ENCODE data around the gene EXOC6.

Gene EXOC6, protein sequence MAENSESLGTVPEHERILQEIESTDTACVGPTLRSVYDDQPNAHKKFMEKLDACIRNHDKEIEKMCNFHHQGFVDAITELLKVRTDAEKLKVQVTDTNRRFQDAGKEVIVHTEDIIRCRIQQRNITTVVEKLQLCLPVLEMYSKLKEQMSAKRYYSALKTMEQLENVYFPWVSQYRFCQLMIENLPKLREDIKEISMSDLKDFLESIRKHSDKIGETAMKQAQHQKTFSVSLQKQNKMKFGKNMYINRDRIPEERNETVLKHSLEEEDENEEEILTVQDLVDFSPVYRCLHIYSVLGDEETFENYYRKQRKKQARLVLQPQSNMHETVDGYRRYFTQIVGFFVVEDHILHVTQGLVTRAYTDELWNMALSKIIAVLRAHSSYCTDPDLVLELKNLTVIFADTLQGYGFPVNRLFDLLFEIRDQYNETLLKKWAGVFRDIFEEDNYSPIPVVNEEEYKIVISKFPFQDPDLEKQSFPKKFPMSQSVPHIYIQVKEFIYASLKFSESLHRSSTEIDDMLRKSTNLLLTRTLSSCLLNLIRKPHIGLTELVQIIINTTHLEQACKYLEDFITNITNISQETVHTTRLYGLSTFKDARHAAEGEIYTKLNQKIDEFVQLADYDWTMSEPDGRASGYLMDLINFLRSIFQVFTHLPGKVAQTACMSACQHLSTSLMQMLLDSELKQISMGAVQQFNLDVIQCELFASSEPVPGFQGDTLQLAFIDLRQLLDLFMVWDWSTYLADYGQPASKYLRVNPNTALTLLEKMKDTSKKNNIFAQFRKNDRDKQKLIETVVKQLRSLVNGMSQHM

DNA sequence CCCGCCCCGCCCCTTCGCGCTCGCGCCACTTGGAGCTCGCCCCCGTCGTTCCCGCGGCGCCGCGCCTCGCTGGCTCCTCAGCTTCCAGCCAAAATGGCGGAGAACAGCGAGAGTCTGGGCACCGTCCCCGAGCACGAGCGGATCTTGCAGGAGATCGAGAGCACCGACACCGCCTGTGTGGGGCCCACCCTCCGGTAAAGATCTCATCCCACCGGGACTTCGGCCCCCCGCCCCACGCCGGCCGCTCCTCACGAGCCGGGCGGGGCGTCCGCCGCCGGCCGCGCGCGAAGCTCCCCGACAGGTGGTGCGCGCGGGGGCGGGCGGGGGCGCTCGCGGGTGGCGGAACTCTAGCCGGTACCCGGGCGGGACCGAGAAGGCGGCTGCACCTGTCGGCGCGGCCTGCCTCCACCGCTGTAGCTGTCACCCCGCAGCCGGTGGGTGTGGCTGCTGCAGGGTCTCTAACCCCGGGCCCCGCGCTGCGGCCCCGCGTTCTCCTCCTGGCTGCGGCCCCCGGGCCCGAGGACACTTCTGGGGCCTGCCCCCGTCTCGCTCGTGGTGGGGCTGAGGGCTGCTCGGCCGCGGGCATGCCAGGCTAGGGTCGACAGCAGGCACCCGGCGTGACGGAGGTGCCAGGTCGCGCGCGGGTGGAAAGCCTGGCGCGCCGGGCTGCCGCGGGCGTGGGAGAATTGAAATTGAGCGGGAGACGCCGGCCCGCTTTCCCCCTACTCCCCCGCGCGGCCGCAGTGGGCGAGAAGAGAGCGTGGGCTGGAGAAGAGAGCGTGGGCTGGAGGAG is at the start of gene EXOC6:
EXOC6 (plus strand) TSS at position 80 of the 793 bp plus-strand sequence; CDS start at position 94, 14 bp downstream.
- peak; percentile 87 for DNase-seq

DNA sequence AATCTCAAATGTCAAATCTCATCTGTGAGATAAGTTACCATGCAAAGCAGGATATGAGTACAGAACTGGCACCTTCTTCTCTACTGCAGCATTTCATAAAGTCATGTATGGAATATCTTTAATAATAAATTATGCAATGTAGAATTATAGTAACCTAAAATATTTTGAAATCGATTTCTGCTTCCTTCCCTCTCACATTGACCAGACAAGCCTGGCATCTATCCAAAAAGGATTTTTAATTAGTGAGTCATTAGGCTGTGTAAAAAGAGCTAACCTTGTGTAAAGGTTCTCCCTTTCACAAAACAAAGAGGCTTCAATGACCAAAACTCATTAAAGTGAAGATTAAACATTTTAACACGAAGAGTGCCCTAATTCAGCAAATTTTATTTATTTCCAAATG is 48.8 kb upstream of the EXOC6 start:
- no peak for DNase-seq

DNA sequence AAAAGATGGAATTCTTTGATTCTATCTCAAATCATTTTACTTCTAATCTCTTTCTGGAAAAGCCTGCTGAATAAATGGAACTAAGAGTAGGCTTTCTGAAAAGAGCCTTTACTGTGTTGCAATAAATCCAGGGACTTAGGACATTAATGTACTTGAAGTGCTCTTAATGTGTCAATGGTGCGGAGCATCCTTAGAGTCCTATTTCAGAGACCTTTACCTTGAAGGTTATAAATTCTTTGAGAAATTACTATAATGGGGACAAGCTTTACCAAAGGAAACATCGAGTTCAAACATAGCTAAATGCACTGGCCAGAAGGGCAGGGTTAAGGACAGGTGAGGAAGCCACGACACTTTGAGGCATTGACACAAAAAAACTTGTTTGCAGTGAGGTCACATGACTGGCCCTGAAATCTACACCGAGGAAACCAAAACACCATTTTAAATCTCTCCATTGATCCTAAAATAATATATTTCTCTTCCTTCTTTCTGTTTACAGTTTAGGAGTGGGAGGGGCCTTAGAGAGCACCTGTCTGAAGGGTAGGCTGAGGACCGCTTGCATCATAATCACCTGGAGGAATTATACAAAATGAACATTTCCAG is 48.1 kb upstream of the EXOC6 start:
- DNase-seq = no peak

DNA sequence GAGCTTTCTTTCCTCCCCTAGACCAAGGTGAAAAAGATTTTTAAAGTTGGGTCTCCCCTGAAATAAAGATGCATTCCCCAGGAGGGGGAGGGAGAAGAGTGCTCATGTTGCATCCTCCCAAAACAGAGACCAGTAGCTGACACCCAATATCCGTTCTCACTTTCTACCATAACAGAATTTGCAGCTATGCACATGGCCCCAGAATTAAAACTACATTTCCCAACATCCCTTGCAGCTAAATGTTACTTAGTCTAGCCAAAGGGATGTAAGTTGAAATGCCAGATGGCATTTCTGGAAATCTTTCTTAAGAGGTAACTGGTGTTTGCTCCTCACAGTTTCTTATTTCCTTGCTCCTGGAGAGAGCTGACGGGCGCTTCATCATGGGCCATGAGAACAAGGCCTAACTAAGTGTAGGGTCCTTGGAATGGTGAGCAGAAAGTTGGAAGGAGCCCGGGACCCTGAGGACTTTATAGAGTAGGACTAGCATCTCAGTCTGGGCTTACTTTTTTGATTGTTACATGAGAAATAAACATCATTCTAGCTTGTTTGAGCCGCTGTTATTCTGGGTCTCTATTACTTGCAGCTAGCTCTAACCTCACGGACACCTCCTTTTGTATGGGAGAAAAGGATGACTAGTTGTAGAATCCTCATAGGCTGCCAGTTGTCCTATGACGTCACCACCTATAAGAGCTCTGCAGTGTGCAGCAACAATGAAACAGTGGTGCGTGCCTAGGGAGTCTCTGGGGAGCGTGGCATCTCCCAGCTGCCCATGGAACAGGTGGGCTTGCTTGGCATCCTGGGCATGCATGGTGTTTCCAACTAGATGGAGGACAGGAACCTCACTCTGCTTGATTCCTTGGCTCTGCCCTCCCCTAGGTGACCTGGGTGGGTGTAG is 46.1 kb upstream of the EXOC6 start:
- peak; percentile 29 for DNase-seq

DNA sequence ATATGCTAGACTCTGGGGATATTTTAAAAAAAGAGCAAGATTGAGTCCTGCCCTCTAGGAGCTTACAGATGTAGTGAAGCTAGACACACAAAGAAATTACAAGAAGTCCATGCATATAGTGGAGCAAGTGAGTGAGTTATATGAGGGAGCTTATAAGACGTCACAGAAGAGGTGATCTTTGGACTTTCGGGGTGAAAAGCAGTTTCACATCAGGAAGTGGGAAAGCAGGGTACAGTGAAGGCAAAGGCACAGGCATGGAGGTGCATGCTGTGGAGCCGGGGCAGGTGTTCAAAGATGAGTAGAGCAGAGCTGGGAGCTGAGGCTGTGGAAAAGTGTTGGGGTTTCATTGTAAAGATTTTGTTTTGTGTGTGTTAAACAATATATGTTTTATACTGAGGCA is 38.5 kb upstream of the EXOC6 start:
- DNase-seq = no peak

DNA sequence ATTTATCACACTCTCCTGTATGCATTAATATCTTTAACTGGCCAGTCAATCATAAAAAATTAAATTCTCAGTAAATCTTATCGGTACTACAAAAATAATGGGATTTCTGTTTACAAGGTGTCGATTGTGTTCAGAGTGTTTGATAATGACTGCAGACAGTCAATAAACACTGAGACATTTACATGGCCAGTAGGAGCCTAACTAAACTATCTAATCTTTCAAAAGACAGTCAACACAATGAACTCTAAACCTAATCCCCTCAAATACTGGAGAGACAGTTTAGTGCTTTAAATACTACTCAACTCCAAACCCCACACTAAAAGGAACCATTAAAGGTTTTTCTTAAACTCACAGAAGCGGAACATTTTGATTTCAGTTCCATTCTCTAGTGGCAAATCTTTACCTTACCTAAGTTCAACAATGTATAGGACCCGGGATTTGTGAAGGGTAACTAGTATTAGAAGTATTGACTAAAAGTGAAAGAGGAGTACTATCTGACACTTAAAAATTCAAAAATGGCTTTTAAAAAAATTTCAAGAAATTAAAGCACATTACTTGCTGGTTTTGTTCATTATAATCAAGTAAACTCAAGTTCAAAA is 37.3 kb upstream of the EXOC6 start:
- no peak for DNase-seq

DNA sequence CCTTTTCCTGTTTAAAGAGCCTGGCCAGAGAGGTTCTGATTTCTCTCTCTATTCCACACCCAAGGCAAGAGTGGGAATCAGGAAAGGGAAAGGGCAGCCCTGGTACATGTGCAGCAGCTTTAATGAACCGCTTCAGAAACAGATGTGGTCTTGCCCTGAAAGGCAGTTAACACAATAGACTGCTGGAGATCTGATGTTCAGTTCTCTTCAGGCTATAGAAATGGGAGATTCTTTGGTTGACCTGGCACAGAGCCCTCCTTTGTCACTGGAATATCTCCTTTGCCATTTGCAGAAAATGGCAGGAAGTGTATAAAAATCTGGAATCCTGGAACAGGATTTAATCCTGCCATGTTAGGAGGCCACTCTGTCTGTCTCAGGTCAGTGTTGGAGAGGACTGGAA is 36.3 kb upstream of the EXOC6 start:
- no peak for DNase-seq

DNA sequence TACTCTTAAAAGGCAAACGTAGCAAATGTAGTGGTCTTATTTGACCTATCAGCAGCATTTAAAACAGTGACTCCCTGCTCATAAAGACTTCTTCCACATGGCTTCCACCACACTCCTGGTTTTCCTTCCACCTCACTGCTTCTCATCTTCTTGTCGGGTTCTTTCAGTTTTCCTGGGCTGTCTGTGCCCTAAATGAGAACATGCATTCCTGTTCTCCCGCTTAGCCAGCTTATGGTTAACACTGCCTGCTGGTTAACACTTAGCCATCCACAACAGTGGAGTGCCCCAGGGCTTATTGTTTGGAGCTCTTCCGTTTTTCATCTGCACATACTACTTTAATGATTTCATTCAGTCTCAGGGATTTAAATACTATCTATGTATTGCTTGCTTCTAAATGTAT is 34.3 kb upstream of the EXOC6 start:
- no peak for DNase-seq

DNA sequence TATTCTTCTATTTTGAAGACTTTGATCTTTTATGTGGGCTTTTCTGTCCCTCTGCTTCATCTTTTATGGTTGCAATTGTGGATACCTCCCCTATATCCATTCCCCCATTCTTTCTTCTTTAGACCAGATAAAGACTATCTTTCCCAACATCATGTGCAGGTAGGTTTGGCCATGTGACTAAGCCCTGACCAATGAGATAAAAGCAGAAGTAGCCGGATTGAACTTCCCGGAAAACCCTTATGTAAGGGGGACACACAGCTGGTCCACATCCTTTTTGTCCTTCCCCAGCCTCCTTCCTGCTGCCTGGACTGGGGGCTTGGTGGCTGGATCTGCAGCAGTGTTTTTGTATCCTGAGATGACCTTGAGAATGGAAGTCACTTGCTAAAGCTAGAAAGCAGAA is 33.5 kb upstream of the EXOC6 start:
- DNase-seq = no peak

DNA sequence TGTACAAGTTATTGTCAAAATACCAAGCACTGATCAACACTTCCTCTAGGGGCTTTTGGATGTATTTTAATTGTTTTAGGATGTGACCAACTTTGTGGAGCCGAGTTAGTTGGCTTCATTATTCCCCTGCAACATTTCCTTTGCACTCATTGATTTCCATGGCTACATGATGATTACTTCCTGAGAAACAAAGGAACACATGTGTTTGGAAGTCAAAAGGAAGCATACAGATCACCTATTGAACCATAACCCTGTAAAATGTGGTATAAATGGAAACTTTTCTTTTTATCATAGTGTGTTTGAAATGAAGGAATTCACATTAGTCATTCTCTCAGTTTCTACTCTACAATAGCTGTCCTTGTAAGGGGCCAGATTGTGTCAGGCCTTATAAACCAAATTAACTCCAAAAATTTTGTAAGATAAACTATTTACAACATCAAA is 32.2 kb upstream of the EXOC6 start:
- no peak for DNase-seq

DNA sequence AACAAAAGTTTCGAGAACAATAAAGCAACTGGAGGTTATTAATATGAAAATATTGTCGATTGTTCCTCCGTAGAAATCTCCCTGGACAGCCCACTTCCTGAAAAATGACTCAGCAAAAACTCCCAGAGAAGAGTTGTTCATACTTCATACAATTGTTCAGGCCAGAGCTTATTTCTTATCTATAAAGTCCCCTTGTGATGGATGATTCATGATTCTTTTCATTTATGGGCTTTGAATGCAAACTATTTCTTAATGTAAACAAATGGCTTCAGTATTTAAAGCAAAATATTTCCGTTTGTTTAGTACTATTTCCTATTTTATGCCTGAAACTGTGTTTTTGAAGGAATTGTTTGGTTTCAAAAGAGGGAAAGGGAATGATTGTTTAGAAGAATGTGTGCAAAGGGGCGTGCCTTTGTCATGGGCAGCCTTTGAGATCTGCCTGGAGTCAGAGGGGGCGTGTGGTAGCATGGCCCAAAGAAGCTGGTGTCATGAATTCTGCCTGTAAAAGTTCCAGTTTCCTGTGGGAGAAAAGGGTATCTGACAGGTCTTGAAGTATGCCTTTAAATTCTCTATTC is 26.2 kb upstream of the EXOC6 start:
- DNase-seq = no peak

DNA sequence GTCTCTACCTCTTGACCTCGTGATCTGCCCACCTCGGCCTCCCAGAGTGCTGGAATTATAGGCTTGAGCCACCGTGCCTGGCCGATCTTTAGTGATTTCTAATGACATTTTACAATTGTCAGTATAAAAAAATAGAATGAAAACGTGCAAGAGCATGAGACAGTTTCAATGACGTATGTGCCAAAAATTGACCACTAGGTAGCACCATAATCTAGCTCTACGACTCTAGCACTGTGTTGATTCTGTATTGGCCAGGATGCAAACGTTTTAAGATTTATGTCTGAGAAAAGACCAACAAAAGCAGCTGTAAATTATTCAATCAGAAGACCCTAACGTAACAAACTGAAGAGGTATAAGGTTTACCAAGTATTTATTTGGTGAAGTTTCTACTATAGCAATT is 25.4 kb upstream of the EXOC6 start:
- no peak for DNase-seq

DNA sequence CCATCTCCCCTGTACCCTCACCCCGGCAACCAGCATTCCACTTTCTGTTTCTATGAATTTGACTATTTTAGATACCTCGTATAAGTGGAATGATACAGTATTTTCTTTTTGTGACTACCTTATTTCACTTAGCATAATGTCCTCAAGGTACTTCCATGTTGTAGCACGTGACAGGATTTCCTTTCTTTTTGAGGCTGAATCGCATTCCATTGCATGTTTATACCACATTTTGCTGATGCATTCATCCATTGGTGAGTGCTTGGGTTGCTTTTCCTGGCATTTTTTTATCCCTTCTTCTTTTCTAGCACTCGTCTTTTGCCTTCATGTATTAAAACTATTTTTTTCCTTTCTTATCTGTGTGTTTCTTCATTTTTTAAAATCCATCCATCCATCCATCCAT is 22.3 kb upstream of the EXOC6 start:
- no peak for DNase-seq

DNA sequence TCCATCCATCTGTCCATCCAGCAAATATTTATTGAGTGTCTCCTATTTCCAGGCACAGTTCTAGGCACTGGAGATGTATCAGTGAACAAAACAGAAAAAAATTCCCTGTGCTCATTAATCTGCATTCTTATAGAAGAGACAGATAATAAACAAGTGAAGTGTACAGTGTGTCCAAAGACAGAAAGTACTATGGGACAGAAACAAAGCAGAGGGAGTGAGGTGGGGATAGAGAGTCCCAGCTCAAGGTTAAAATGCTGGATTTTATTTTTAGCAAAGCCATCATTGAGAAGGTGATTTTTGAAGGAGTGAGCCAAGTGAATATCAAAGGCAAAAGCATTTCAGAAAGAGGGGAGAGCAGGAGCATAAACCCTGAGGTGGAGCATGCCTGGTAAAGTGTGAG is 21.8 kb upstream of the EXOC6 start:
- DNase-seq = no peak

DNA sequence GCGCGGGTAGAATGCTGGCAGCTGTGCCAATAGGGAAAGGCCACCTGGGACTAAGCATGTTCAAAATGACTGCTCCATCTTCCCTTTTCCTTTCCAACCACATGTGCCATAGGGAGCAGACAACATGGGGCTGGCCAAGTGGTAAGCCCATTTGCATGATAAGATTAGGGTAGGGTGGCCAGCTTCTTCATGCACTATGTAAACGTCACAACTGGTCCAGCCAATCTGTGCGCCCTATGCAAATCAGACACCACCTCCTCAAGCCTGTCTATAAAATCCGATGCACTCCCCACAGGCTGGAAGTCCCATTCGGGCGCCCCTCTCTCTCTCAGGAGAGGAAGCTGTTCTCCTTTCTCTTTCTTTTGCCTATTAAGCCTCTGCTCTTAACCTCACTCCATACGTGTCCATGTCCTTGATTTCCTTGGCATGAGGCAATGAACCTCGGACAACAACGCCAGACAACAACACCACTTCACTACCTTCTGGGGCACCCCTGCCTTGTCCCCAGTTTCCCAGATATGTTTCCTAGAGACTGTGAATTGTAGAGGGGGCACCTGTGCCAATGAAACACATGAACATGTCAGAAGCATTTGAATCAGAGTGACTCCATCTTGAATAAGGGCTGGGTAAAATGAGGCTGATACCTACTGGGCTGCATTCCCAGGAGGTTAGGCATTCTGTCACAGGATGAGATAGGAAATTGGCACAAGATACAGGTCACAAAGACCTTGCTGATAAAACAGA is 19.1 kb upstream of the EXOC6 start:
- no peak for DNase-seq

DNA sequence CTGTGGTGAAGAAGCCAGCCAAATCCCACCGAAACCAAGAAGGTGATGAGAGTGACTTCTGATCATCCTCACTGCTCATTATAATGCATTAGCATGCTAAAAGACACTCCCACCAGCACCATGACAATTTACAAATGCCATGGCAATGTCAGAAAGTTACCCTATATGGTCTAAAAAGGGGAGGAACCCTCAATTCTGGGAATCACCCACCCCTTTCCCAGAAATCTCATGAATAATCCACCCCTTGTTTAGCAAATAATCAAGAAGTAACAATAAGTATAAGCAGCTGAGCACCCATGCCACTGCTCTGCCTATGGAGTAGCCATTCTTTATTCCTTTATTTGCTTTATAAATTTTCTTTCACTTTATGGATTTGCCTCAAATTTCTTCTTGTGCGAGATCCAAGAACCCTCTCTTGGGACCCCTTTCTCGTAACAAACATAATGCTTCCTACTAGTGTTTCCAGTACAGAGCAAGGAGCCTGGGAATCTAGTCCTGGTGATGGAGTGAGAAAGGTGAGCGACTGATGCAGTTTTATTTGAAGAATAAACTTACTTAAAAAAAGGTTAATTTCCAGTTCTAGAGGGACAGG is 18.4 kb upstream of the EXOC6 start:
- DNase-seq = no peak

DNA sequence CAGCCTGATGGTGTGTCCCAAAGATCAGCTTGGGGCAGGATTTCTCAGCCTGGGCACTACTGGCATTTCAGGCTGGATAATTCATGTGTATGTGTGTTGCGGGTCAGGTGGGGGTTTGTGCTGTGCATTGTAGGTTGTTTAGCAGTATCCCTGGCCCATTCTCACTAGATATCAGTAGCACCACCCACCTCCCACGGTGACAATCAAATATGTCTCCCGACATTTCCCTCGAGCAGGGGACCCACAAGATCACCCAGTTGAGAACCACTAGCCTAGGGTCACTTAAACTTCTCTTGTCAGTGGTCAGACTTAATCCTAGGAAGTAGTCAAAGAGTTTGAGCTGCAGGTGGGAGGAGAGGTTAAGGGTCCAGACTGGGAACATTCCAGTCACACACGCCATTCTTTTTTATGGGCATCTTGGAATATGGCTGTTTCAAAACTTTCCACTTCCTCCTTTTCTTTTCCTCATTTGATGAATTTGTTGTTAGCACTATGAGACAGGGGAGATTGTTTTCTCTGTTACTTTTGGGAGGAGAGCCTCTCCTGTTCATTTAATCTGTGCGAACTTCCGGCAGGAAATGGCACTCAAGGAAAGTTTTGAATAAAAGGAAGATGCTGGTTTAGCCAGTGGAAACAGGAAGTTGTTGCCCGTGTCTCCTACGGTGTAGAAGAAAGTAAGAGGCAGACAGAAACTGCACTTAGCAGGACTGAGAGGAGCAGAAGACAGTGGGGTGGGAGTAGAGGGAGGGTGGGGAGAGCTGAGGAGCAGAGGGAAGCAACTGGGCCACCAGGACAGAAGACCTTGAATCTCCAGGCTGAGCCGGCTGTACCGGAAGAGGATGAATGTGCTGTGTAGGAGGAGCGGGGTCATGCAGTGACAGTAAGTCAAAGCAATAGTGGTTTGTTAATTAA is 17.6 kb upstream of the EXOC6 start:
- DNase-seq = no peak

DNA sequence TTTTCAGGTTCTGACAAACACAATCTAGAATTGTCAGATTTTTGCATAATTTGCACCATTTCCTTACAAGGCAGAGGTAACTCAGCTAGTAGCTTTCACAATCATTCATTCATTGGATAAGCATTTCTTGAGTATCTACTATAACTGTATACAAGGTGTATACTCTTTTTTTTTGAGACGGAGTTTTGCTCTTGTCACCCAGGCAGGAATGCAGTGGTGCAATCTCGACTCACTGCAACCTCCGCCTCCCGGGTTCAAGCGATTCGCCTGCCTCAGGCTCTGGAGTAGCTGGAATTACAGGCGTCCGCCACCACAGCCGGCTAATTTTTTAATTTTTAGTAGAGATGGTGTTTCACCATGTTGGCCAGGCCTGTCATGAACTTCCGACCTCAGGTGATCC is 16.2 kb upstream of the EXOC6 start:
- no peak for DNase-seq

Data from right hindlimb (tissue), 1 donor.